Esophagus squamous epithelium (tissue), 5 donors: ENCODE data around the gene ELN. TPM values are rescaled to one million over a fixed set of nuclear protein-coding genes. Genes with fewer than 3 reads are reported as not detected.
"Not testable (repeated sequence)": the region's sequence is repeated elsewhere in the genome, so short reads cannot be mapped to it uniquely, and the experiment has no call there.

Experiments used
- DNase-seq: peaks from one replicate; lab custom pipeline; 2025; lab: John Stamatoyannopoulos, UW
- H3K27ac ChIP-seq, 4 donors: fragments of 200-600 bp; sonication (generic); one replicate each; pipeline ENCODE4 v1.5.1; 2016 to 2019; ENCODE audit warnings: mild to moderate bottlenecking in 1 of 4
- H3K27me3 ChIP-seq, 4 donors: fragments of 200-600 bp; sonication (generic); 1 replicate in 3 of 4; 2 replicates in 1 of 4; pipeline versions ENCODE4 v1.5.1 to v1.6.0; 2017 to 2021; ENCODE audit warnings: antibody characterized with exemption in 1 of 4
- H3K36me3 ChIP-seq, 3 donors: fragments of 200-600 bp; sonication (generic); one replicate each; pipeline ENCODE4 v1.5.1; 2016 to 2019
- H3K4me1 ChIP-seq, 3 donors: fragments of 200-600 bp; sonication (generic); one replicate each; pipeline ENCODE4 v1.5.1; 2017 to 2019
- H3K4me3 ChIP-seq, 4 donors: fragments of 200-600 bp; sonication (generic); 1 replicate in 3 of 4; 2 replicates in 1 of 4; pipeline ENCODE4 v1.5.1; 2016 to 2019; ENCODE audit warnings: mild to moderate bottlenecking in 2 of 4, moderate library complexity in 1 of 4
- H3K9me3 ChIP-seq, 3 donors: fragments of 200-600 bp; sonication (generic); one replicate each; pipeline ENCODE4 v1.5.1; 2016 to 2019
- POLR2A ChIP-seq, 4 donors: fragments of 450-650 bp; IDR thresholded peaks; one replicate each; pipeline ENCODE4 v1.6.1; 2017; ENCODE audit warnings: antibody characterized with exemption in 4 of 4, mild to moderate bottlenecking in 4 of 4, moderate library complexity in 3 of 4
- WGBS, 2 donors: methylation state at CpG; one replicate each; pipeline ENCODE4 v1.1.5; 2018; 5-methylcytosine and 5-hydroxymethylcytosine counted together
- intact Hi-C: fragments of 100-400 bp; cut with DNase I; formaldehyde crosslinking; loops from one replicate; pipeline ENCODE4 v1.15.0; 2022
- total RNA-seq, 4 donors: library from RNA; depleted of rRNA; stranded (reverse); fragments of >200 nt; gene quantifications; one replicate each; pipeline ENCODE4 v1.1.0, GENCODE V29; 2016
- TF ChIP-seq, protein P1 (sequence below), 6 experiments: fragments of 450-650 bp in 4 of 6; fragments of 200-600 bp in 2 of 6; sonication (generic) in 2 of 6; IDR thresholded peaks; one replicate each; pipeline ENCODE4 v1.5.1; 2016 to 2019; ENCODE audit warnings: antibody characterized with exemption in 6 of 6, mild to moderate bottlenecking in 4 of 6, moderate library complexity in 4 of 6
- donor health status: DM: yes; HTN: yes; CAD: no.

Gene ELN
- total RNA-seq, 4 donors from 2014 or later, result 8.9 to 182 (median 20.3) TPM

DNA sequence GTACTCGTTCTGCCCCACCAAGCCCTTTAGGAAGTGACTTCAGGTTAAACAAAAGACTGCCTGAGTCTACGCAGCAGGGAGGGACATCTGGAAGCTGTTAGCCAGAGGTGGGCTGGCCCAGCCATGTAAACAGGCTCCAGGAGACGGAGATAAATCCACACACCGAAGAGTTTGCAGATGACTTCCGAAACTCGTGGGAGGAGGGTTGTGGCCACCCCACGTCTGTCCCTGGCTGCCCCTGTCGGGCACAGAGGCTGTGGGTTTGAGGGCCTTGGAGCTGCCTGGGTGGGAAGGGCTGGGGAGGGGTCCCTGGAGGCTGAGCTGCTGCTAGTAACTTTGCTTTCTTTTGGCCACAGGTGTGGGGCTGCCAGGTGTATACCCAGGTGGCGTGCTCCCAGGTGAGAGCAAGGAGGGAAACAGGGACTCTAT, 15.6 kb downstream of the ELN start:
- no peak for DNase-seq
- H3K4me3 ChIP-seq, result peak overlapping the region in 3 of 4 donors; percentile 14 to 46 (median 16)
- TF ChIP-seq, protein P1, sequence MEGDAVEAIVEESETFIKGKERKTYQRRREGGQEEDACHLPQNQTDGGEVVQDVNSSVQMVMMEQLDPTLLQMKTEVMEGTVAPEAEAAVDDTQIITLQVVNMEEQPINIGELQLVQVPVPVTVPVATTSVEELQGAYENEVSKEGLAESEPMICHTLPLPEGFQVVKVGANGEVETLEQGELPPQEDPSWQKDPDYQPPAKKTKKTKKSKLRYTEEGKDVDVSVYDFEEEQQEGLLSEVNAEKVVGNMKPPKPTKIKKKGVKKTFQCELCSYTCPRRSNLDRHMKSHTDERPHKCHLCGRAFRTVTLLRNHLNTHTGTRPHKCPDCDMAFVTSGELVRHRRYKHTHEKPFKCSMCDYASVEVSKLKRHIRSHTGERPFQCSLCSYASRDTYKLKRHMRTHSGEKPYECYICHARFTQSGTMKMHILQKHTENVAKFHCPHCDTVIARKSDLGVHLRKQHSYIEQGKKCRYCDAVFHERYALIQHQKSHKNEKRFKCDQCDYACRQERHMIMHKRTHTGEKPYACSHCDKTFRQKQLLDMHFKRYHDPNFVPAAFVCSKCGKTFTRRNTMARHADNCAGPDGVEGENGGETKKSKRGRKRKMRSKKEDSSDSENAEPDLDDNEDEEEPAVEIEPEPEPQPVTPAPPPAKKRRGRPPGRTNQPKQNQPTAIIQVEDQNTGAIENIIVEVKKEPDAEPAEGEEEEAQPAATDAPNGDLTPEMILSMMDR (IDR thresholded peaks at IDR 0.05), result no peak
- TF ChIP-seq POLR2A (IDR thresholded peaks at IDR 0.05), result no peak
- peak overlapping the region in 3 of 4 donors; percentile 58 to 73 (median 66) for H3K27ac ChIP-seq
- peaks cover 0 to 79% (median 0%) of the 10 kb centered on the region in 3 donors for H3K36me3 ChIP-seq
- 14 to 58% methylated on average over 1 to 5 of the region's 9 CpGs for WGBS, 2 donors
- peaks cover 26 to 70% (median 42%) of the 10 kb centered on the region in 3 donors for H3K4me1 ChIP-seq
- H3K9me3 ChIP-seq, result no peaks in the 10 kb centered on the region
- H3K27me3 ChIP-seq, result no peaks in the 10 kb centered on the region
- intact Hi-C loops, result no loop called here

DNA sequence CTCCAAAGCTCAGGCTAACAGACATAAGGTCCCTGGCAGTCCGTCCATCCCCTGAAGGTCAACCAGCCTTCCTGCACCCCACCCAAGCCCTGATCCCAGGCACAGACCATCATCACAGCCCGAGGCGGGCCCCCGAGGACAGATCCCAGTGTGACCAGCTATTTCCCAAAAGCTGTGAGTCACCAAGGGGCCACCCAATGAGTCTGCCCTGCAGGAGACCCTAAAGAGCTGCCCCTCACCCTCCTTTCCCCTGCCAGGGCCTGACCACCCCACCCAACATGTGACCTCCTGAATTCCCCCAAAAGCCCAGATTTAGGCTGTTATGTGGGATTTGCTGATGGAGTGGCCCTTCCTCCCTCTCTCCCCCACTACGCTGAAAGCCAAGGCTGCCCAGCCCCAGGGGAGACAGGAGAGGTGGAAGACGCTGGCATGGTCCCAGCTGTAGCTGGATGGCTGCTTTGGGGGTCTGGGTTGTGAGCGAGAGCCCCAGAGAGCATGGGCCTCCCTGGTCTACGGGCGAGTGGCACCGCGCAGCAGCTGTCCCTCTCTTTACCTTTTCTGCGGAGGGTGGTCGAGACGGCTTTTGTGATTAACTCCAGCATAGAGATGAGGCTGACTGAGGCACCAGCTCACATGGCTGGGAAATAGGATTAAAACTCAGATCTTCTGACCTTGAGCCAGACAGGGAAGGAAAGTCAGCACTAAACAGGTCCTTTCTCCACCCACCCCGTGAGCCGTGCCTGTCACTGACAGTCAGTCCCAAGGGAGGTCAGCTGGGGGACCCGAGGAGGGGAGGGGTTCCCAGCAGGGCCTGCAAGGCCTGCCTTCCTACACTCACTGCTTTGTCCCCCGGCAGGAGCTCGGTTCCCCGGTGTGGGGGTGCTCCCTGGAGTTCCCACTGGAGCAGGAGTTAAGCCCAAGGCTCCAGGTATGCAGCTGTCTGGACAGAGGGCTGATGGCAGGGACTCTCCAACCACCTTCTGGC, 16.7 kb downstream of the ELN start:
- peak overlapping the region in 1 of 4 donors; percentile 49 for H3K27ac ChIP-seq
- H3K36me3 ChIP-seq, result peaks cover 0 to 79% (median 0%) of the 10 kb centered on the region in 3 donors
- DNase-seq, result no peak
- intact Hi-C loops, result no loop called here
- H3K4me1 ChIP-seq, result peaks cover 15 to 59% (median 31%) of the 10 kb centered on the region in 3 donors
- no peak for TF ChIP-seq POLR2A (IDR thresholded peaks at IDR 0.05)
- TF ChIP-seq, protein P1 (IDR thresholded peaks at IDR 0.05), result no peak
- no peaks in the 10 kb centered on the region for H3K9me3 ChIP-seq
- no peaks in the 10 kb centered on the region for H3K27me3 ChIP-seq
- WGBS, 2 donors, result 52% methylated on average over 9 of the region's 20 CpGs; no CpG with 5 or more reads in 1 of the 2 donors
- H3K4me3 ChIP-seq, result no peak overlapping the region

DNA sequence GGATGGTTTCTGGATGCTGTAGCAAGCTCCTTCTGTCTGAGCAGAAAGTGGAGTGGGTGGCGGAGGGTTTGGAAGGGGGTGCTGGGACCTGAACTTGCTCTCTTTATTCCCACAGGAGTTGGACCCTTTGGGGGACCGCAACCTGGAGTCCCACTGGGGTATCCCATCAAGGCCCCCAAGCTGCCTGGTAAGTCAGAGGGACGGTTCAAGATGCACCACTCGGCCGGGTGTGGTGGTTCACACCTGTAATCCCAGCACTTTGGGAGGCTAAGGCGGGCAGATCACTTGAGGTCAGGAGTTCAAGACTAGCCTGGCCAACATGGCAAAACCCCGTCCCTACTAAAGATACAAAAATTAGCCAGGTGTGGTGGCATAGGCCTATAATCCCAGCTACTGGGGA, 18.6 kb downstream of the ELN start:
- intact Hi-C loops, DNase-seq, H3K4me3 ChIP-seq, H3K9me3 ChIP-seq, H3K27me3 ChIP-seq, H3K27ac ChIP-seq: not testable (repeated sequence)
- WGBS, 2 donors, result 87% methylated on average over 3 of the region's 7 CpGs; no CpG with 5 or more reads in 1 of the 2 donors
- peaks cover 0 to 84% (median 0%) of the 10 kb centered on the region in 3 donors for H3K36me3 ChIP-seq
- H3K4me1 ChIP-seq, result peaks cover 6 to 46% (median 18%) of the 10 kb centered on the region in 3 donors

DNA sequence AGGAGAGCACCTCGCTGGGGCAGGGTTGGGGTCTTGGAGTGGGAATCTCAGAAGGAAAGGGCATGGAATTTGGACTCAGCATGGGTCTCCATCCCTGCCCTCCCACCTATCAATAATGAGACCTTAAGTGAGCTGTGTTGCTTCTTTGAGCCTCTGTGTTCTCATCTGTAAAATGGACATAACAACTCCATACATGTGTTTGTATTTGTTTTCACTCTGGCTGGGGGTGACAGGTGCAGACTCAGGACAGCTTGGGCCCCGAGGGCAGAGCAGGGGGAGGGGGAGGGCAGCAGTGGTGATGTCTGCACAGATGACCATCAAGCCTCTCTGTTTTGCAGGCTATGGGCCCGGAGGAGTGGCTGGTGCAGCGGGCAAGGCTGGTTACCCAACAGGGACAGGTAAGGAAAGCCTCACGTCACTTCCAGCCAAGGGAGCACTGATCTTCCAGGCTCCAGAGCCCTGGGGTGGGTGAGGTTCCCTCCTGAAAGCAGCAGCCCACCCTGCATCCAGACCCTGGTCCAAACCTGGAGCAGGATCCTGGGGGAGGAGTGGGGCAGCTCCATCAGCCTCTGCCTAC, 19.9 kb downstream of the ELN start:
- TF ChIP-seq, protein P1 (IDR thresholded peaks at IDR 0.05), result no peak
- TF ChIP-seq POLR2A (IDR thresholded peaks at IDR 0.05), result no peak
- Histone ChIP-seq H3K27ac (no peak overlapping the region), H3K27me3 (no peaks in the 10 kb centered on the region), H3K9me3 (no peaks in the 10 kb centered on the region), H3K4me1 (peaks cover 6 to 36% (median 10%) of the 10 kb centered on the region in 3 donors), H3K36me3 (peaks cover 0 to 95% (median 0%) of the 10 kb centered on the region in 3 donors), H3K4me3 (no peak overlapping the region)
- WGBS, 2 donors, result 84% methylated on average over 2 of the region's 5 CpGs; no CpG with 5 or more reads in 1 of the 2 donors
- DNase-seq, result no peak
- intact Hi-C loops, result no loop called here

DNA sequence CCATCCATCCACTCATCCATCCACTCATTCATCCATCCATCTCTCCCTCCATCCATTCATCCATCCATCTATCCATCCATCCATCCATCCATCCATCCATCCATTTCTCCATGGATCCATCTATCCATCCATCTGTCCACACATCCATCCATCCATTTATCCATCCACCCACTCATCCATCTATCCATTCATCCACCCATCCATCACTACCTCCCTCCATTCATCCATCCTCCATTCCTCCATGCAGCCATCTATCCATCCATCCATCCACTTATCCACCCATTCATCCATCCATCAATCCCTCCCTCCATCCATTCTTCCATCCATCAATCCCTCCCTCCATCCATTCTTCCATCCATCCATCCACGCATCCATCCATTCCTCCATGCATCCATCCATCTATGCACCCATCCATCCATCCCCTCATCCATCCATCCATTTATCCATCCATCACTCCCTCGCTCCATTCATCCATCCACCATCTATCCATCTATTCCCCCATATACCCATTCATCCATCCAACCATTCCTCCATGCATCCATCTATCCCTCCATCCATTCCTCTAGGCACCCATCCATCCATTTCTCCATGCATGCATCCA, 21.1 kb downstream of the ELN start:
- DNase-seq, result no peak
- TF ChIP-seq, protein P1 (IDR thresholded peaks at IDR 0.05), result no peak
- TF ChIP-seq POLR2A (IDR thresholded peaks at IDR 0.05), result no peak
- H3K36me3 ChIP-seq, result peaks cover 0 to 94% (median 0%) of the 10 kb centered on the region in 3 donors
- no peaks in the 10 kb centered on the region for H3K27me3 ChIP-seq
- no peak overlapping the region for H3K4me3 ChIP-seq
- intact Hi-C loops, result no loop called here
- 93 to 96% methylated on average over 2 of the region's 2 CpGs for WGBS, 2 donors
- no peaks in the 10 kb centered on the region for H3K9me3 ChIP-seq
- no peak overlapping the region for H3K27ac ChIP-seq
- peaks cover 0 to 24% (median 6%) of the 10 kb centered on the region in 3 donors for H3K4me1 ChIP-seq
